Parathyroid adenoma (tissue), 2 donors: ENCODE results near the gene KMT2C.
"Not testable (repeated sequence)": the region's sequence is repeated elsewhere in the genome, so short reads cannot be mapped to it uniquely, and the experiment has no call there.

Experiments used
- H2AFZ ChIP-seq: fragments of 300-600 bp; sonication (generic); one replicate; pipeline ENCODE4 v1.7.0; 2017; ENCODE audit warnings: antibody characterized with exemption, mild to moderate bottlenecking
- H3K27ac ChIP-seq: fragments of 300-600 bp; sonication (generic); one replicate; pipeline ENCODE4 v1.7.0; 2017
- H3K27me3 ChIP-seq: fragments of 300-600 bp; sonication (generic); one replicate; pipeline ENCODE4 v1.7.0; 2017; ENCODE audit warnings: low read length; ENCODE audit not compliant: control insufficient read depth, insufficient read depth
- H3K36me3 ChIP-seq: fragments of 300-600 bp; sonication (generic); one replicate; pipeline ENCODE4 v1.7.0; 2017; ENCODE audit warnings: low read length; ENCODE audit not compliant: control insufficient read depth, insufficient read depth
- H3K4me1 ChIP-seq: fragments of 300-600 bp; sonication (generic); one replicate; pipeline ENCODE4 v1.7.0; 2017; ENCODE audit warnings: control low read depth
- H3K4me2 ChIP-seq: fragments of 300-600 bp; sonication (generic); one replicate; pipeline ENCODE4 v1.7.0; 2017; ENCODE audit warnings: low read length
- H3K4me3 ChIP-seq: fragments of 300-600 bp; sonication (generic); one replicate; pipeline ENCODE4 v1.7.0; 2017; ENCODE audit warnings: low read depth, low read length
- H3K79me2 ChIP-seq: fragments of 300-600 bp; sonication (generic); one replicate; pipeline ENCODE4 v1.7.0; 2017; ENCODE audit warnings: control low read depth
- H3K9ac ChIP-seq: fragments of 300-600 bp; sonication (generic); one replicate; pipeline ENCODE4 v1.7.0; 2017; ENCODE audit warnings: mild to moderate bottlenecking
- H3K9me3 ChIP-seq: fragments of 300-600 bp; sonication (generic); one replicate; pipeline ENCODE4 v1.7.0; 2017; ENCODE audit warnings: low read length; ENCODE audit not compliant: control insufficient read depth
- CTCF ChIP-seq: fragments of 300-600 bp; sonication (generic); IDR thresholded peaks from one replicate; pipeline ENCODE4 v1.7.0; 2017; ENCODE audit warnings: antibody characterized with exemption, mild to moderate bottlenecking
- donor health status: primary hyperparathyroidism.

Gene KMT2C

GRCh38 chr7:152315845-152316244 lies 120.0 kb downstream of the KMT2C start:
- Histone ChIP-seq H3K27me3 (no peaks in the 10 kb centered on the region), H3K9me3 (no peaks in the 10 kb centered on the region), H2AFZ (no peak overlapping the region), H3K36me3 (no peaks in the 10 kb centered on the region), H3K27ac (no peak overlapping the region), H3K4me2 (no peak overlapping the region), H3K4me3 (no peak overlapping the region), H3K79me2 (peaks cover 17% of the 10 kb centered on the region), H3K9ac (no peak overlapping the region), H3K4me1 (peaks cover 4% of the 10 kb centered on the region)
- no peak for TF ChIP-seq CTCF

- Histone ChIP-seq H3K27ac (no peak overlapping the region), H3K27me3 (no peaks in the 10 kb centered on the region), H3K4me2 (no peak overlapping the region)
Measured at GRCh38 chr7:152313831-152314604, 121.8 kb downstream of the KMT2C start.

GRCh38 chr7:152313217-152313616 lies 122.6 kb downstream of the KMT2C start:
- TF ChIP-seq CTCF: no peak

More at GRCh38 chr7:152313831-152314604, 121.8 kb downstream of the KMT2C start:
- H3K4me1 ChIP-seq: peaks cover 4% of the 10 kb centered on the region
- peaks cover 8% of the 10 kb centered on the region for H3K79me2 ChIP-seq
- no peak overlapping the region for H3K4me3 ChIP-seq
- no peak overlapping the region for H2AFZ ChIP-seq
- no peaks in the 10 kb centered on the region for H3K9me3 ChIP-seq
- TF ChIP-seq CTCF: no peak
- H3K9ac ChIP-seq: no peak overlapping the region
- H3K36me3 ChIP-seq: no peaks in the 10 kb centered on the region

GRCh38 chr7:152312316-152312715 lies 123.5 kb downstream of the KMT2C start:
- H3K9ac ChIP-seq: no peak overlapping the region
- peaks cover 5% of the 10 kb centered on the region for H3K79me2 ChIP-seq
- TF ChIP-seq CTCF: no peak
- H3K4me2 ChIP-seq: no peak overlapping the region
- H2AFZ ChIP-seq: no peak overlapping the region
- H3K27me3 ChIP-seq: no peaks in the 10 kb centered on the region
- H3K4me3 ChIP-seq: no peak overlapping the region
- peaks cover 4% of the 10 kb centered on the region for H3K4me1 ChIP-seq
- H3K27ac ChIP-seq: no peak overlapping the region
- no peaks in the 10 kb centered on the region for H3K36me3 ChIP-seq
- no peaks in the 10 kb centered on the region for H3K9me3 ChIP-seq

More at GRCh38 chr7:152313217-152313616, 122.6 kb downstream of the KMT2C start:
- H3K4me2 ChIP-seq: no peak overlapping the region
- no peak overlapping the region for H3K27ac ChIP-seq
- no peak overlapping the region for H2AFZ ChIP-seq
- no peaks in the 10 kb centered on the region for H3K36me3 ChIP-seq
- H3K4me3 ChIP-seq: no peak overlapping the region
- no peaks in the 10 kb centered on the region for H3K27me3 ChIP-seq
- peaks cover 8% of the 10 kb centered on the region for H3K79me2 ChIP-seq
- peaks cover 4% of the 10 kb centered on the region for H3K4me1 ChIP-seq
- H3K9ac ChIP-seq: no peak overlapping the region
- no peaks in the 10 kb centered on the region for H3K9me3 ChIP-seq

- H3K4me2 ChIP-seq: no peak overlapping the region
- H2AFZ ChIP-seq: no peak overlapping the region
- H3K79me2 ChIP-seq: peaks cover 5% of the 10 kb centered on the region
- no peak overlapping the region for H3K4me3 ChIP-seq
- no peak overlapping the region for H3K9ac ChIP-seq
- no peak overlapping the region for H3K27ac ChIP-seq
- no peaks in the 10 kb centered on the region for H3K4me1 ChIP-seq
- H3K9me3 ChIP-seq: no peaks in the 10 kb centered on the region
- H3K36me3 ChIP-seq: no peaks in the 10 kb centered on the region
- H3K27me3 ChIP-seq: no peaks in the 10 kb centered on the region
- TF ChIP-seq CTCF: no peak
Measured at GRCh38 chr7:152307902-152308301, 127.9 kb downstream of the KMT2C start.

GRCh38 chr7:152299542-152300143 lies 136.2 kb downstream of the KMT2C start:
- H3K36me3 ChIP-seq, H2AFZ ChIP-seq, H3K9me3 ChIP-seq, H3K9ac ChIP-seq, H3K4me2 ChIP-seq, H3K27me3 ChIP-seq, H3K79me2 ChIP-seq, H3K4me3 ChIP-seq, H3K27ac ChIP-seq, H3K4me1 ChIP-seq: not testable (repeated sequence)
